HCT116 (cell line): ENCODE data around the gene SUCLG2. TPM values are rescaled to one million over a fixed set of nuclear protein-coding genes. Genes with fewer than 3 reads are reported as not detected.

ENCODE experiments used
- ATAC-seq: fragments of 200-7000 bp; cut with Tn5 transposase; 2 replicates; pipeline ENCODE4 v1.9.1; 2020; ENCODE audit warnings: mild to moderate bottlenecking, moderate library complexity
- BruUV-seq: library from RNA; stranded (reverse); fragments of 400-500 nt; replicated peaks from 2 replicates; lab custom pipeline; 2021; lab: Mats Ljungman, UMichigan
- CTCF ChIA-PET: fragments of 300-600 bp; sonication (Branson Sonifier 250); formaldehyde crosslinking; loops from one replicate; lab custom pipeline; 2021; ENCODE audit warnings: antibody characterized with exemption; lab: Charles Lee
- POLR2A ChIA-PET: fragments of 300-600, 350-600 bp; sonication (Branson Sonifier 250); formaldehyde crosslinking; loops from one replicate; lab custom pipeline; 2021; ENCODE audit warnings: antibody characterized with exemption; lab: Charles Lee
- RAD21 ChIA-PET, 2 experiments: fragments of 300-600 bp; sonication (Branson Sonifier 250); formaldehyde crosslinking; loops; one replicate each; lab custom pipeline; 2023; ENCODE audit warnings: low total read pairs in 2 of 2; ENCODE audit not compliant: uncharacterized antibody in 2 of 2, unreplicated experiment in 2 of 2, low non-redundant PET in 1 of 2; lab: Charles Lee
- DNase-seq: peaks from one replicate; pipeline ENCODE4 v3.0.0-alpha.2; 2010; ENCODE audit warnings: low read depth, low spot score
- H2AFZ ChIP-seq: fragments of 200-600 bp; shearing (Covaris generic), sonication (generic); 2 replicates; pipeline ENCODE4 v1.6.1; 2017; ENCODE audit warnings: low read depth, mixed run types, mixed read lengths, antibody characterized with exemption, low read length; ENCODE audit not compliant: poor library complexity, severe bottlenecking
- H3K27ac ChIP-seq: 2 replicates; pipeline ENCODE4 v1.5.1; 2012; ENCODE audit warnings: low read depth, low read length
- H3K27me3 ChIP-seq: fragments of 200-600 bp; sonication (generic); 2 replicates; pipeline ENCODE4 v1.6.1; 2016; ENCODE audit warnings: mixed run types, low read length, mixed read lengths; ENCODE audit not compliant: insufficient read depth
- H3K36me3 ChIP-seq, 2 experiments: fragments of 200-500 bp in 1 of 2; fragments of 200-600 bp in 1 of 2; sonication (Bioruptor generic) in 1 of 2; sonication (generic) in 1 of 2; 2 replicates each; pipeline versions ENCODE4 v1.5.1 to v1.6.1; 2014 to 2016; ENCODE audit warnings: low read length in 2 of 2, inconsistent platforms in 1 of 2, mixed read lengths in 1 of 2, mixed run types in 1 of 2; ENCODE audit not compliant: insufficient read depth in 2 of 2, control insufficient read depth in 1 of 2
- H3K4me1 ChIP-seq, 2 experiments: fragments of 200-600 bp in 1 of 2; sonication (generic) in 1 of 2; 2 replicates each; pipeline versions ENCODE4 v1.5.1 to v1.6.1; 2012 to 2017; ENCODE audit warnings: low read length in 2 of 2, inconsistent platforms in 1 of 2, mild to moderate bottlenecking in 1 of 2, mixed read lengths in 1 of 2, mixed run types in 1 of 2, moderate library complexity in 1 of 2; ENCODE audit not compliant: insufficient read depth in 2 of 2, control insufficient read depth in 1 of 2
- H3K4me2 ChIP-seq: fragments of 200-600 bp; sonication (generic); 2 replicates; pipeline ENCODE4 v1.6.1; 2017; ENCODE audit warnings: mixed run types, low read length, mixed read lengths
- H3K4me3 ChIP-seq, 2 experiments: fragments of 200-600 bp in 1 of 2; sonication (generic) in 1 of 2; replicated peaks in 1 of 2; 2 replicates each; pipeline ENCODE4 v1.5.1; 2011 to 2016; ENCODE audit warnings: low read length in 2 of 2, control low read depth in 1 of 2, low read depth in 1 of 2, mild to moderate bottlenecking in 1 of 2, mixed read lengths in 1 of 2, mixed run types in 1 of 2
- H3K79me2 ChIP-seq: fragments of 200-600 bp; sonication (generic); 2 replicates; pipeline ENCODE4 v1.6.1; 2017; ENCODE audit warnings: mild to moderate bottlenecking, mixed run types, low read length, moderate library complexity, mixed read lengths; ENCODE audit not compliant: insufficient read depth
- H3K9ac ChIP-seq: fragments of 200-600 bp; sonication (generic); 2 replicates; pipeline ENCODE4 v1.6.1; 2016; ENCODE audit warnings: low read length, mixed read lengths
- H3K9me2 ChIP-seq: fragments of 200-600 bp; sonication (generic), shearing (Covaris generic); 2 replicates; pipeline ENCODE4 v1.6.1; 2017; ENCODE audit warnings: mixed run types, mild to moderate bottlenecking, moderate library complexity; ENCODE audit not compliant: insufficient read depth
- H3K9me3 ChIP-seq, 2 experiments: fragments of 200-500 bp in 1 of 2; fragments of 200-600 bp in 1 of 2; sonication (Bioruptor generic) in 1 of 2; sonication (generic) in 1 of 2; 2 replicates each; pipeline ENCODE4 v1.6.1; 2014 to 2017; ENCODE audit warnings: low read length in 2 of 2, mixed read lengths in 2 of 2, inconsistent platforms in 1 of 2, low read depth in 1 of 2, mild to moderate bottlenecking in 1 of 2, mixed run types in 1 of 2, moderate library complexity in 1 of 2; ENCODE audit not compliant: control insufficient read depth in 1 of 2, insufficient read depth in 1 of 2
- H4K20me1 ChIP-seq: fragments of 200-600 bp; sonication (generic), shearing (Covaris generic); 2 replicates; pipeline ENCODE4 v1.6.1; 2017; ENCODE audit warnings: mixed run types, mild to moderate bottlenecking, moderate library complexity; ENCODE audit not compliant: insufficient read depth
- EGR1 ChIP-seq: IDR thresholded peaks from 2 replicates; pipeline ENCODE4 v1.6.1; 2012; ENCODE audit warnings: low read depth
- ELF1 ChIP-seq: IDR thresholded peaks from 2 replicates; pipeline ENCODE4 v1.6.1; 2012; ENCODE audit warnings: low read depth, borderline replicate concordance
- EZH2 ChIP-seq: fragments of 200-600 bp; sonication (generic); IDR thresholded peaks from 2 replicates; pipeline ENCODE4 v1.6.1; 2017; ENCODE audit warnings: antibody characterized with exemption, mixed run types
- EZH2phosphoT487 ChIP-seq: fragments of 200-600 bp; IDR thresholded peaks from 2 replicates; pipeline ENCODE4 v1.6.1; 2018; ENCODE audit warnings: antibody characterized with exemption, borderline replicate concordance
- FOSL1 ChIP-seq: IDR thresholded peaks from 2 replicates; pipeline ENCODE4 v1.6.1; 2012; ENCODE audit warnings: low read depth
- JUND ChIP-seq: IDR thresholded peaks from 2 replicates; pipeline ENCODE4 v1.6.1; 2012
- POLR2AphosphoS5 ChIP-seq: IDR thresholded peaks from 2 replicates; pipeline ENCODE4 v1.6.1; 2011; ENCODE audit warnings: mild to moderate bottlenecking, low read depth, low read length, moderate library complexity
- RAD21 ChIP-seq: IDR thresholded peaks from 2 replicates; pipeline ENCODE4 v1.6.1; 2012; ENCODE audit warnings: low read depth, mild to moderate bottlenecking
- SIN3A ChIP-seq: IDR thresholded peaks from 2 replicates; pipeline ENCODE4 v1.6.1; 2012; ENCODE audit warnings: low read depth
- SP1 ChIP-seq: IDR thresholded peaks from 2 replicates; pipeline ENCODE4 v1.6.1; 2012; ENCODE audit warnings: low read depth
- SRF ChIP-seq: IDR thresholded peaks from 2 replicates; pipeline ENCODE4 v1.6.1; 2012; ENCODE audit warnings: low read depth
- TCF7L2 ChIP-seq: IDR thresholded peaks from 2 replicates; pipeline ENCODE4 v1.7.0; 2011; ENCODE audit warnings: borderline replicate concordance, inconsistent platforms; ENCODE audit not compliant: insufficient read depth, insufficient read length; ENCODE audit errors: extremely low read depth
- YY1 ChIP-seq: IDR thresholded peaks from 2 replicates; pipeline ENCODE4 v1.6.1; 2011; ENCODE audit warnings: low read length, low read depth, moderate library complexity, mild to moderate bottlenecking; ENCODE audit not compliant: insufficient replicate concordance; ENCODE audit errors: extremely low read depth
- ZFX ChIP-seq: fragments of 450-650 bp; IDR thresholded peaks from 2 replicates; pipeline ENCODE4 v1.6.1; 2017
- ZNF274 ChIP-seq: fragments of 200-500 bp; sonication (Bioruptor generic); IDR thresholded peaks from 2 replicates; pipeline ENCODE4 v1.6.1; 2014; ENCODE audit warnings: mild to moderate bottlenecking, low read depth, low read length, inconsistent platforms
- intact Hi-C: fragments of 100-400 bp; cut with micrococcal nuclease; formaldehyde crosslinking; loops from 2 replicates; pipeline ENCODE4 v1.10.0; 2022
- total RNA-seq: library from RNA; stranded (reverse); gene quantifications from one replicate; pipeline ENCODE4 v1.2.1, GENCODE V29; 2021; ENCODE audit not compliant: unreplicated experiment
- TF ChIP-seq, protein P1 (sequence below): IDR thresholded peaks from 2 replicates; pipeline ENCODE4 v1.6.1; 2012
- TF ChIP-seq, protein P2 (sequence below): IDR thresholded peaks from 2 replicates; pipeline ENCODE4 v1.6.1; 2011; ENCODE audit warnings: mild to moderate bottlenecking, low read length, moderate library complexity; ENCODE audit not compliant: insufficient replicate concordance; ENCODE audit errors: extremely low read depth
- TF ChIP-seq, protein P3 (sequence below): IDR thresholded peaks from 2 replicates; pipeline ENCODE4 v1.6.1; 2012; ENCODE audit warnings: low read depth
- TF ChIP-seq, protein P4 (sequence below), 3 experiments: fragments of 200-600 bp in 1 of 3; sonication (generic) in 1 of 3; IDR thresholded peaks in 2 of 3; conservative IDR thresholded peaks in 1 of 3; 2 replicates each; pipeline ENCODE4 v1.5.1; 2012 to 2017; ENCODE audit warnings: low read depth in 2 of 3, low read length in 2 of 3, antibody characterized with exemption in 1 of 3, borderline replicate concordance in 1 of 3, control low read depth in 1 of 3, mild to moderate bottlenecking in 1 of 3, mixed read lengths in 1 of 3, mixed run types in 1 of 3, moderate library complexity in 1 of 3; ENCODE audit not compliant: insufficient read depth in 1 of 3

SUCLG2 gene
- total RNA-seq, 1 experiment from 2014 or later = 49.2 TPM

DNA sequence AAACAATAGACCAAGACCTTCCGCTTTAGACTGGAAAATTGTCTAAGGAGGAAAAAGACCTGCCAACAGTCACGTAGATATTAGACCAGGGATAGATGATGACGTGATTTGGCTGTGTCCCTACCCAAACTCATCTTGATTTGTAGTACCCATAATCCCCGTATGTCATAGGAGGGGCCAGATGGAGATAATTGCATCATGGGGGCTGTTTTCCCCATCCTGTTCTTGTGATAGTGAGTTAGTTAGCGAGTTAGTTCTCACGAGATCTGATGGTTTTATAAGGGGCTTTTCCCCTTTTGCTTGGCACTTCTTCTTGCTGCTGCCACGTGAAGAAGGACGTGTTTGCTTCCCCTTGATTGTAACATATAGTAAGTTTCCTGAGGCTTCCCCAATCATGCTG lies 31.7 kb upstream of the SUCLG2 start:
- ChIA-PET POLR2A (no interaction called here), RAD21 (no interaction called here), CTCF (no interaction called here)
- H3K9me3 ChIP-seq = no peaks in the 10 kb centered on the region
- H2AFZ ChIP-seq = no peak overlapping the region
- ATAC-seq (no peak), DNase-seq (no peak)
- no peak overlapping the region for H3K27ac ChIP-seq
- no peak overlapping the region for H3K9ac ChIP-seq
- no peaks in the 10 kb centered on the region for H3K4me1 ChIP-seq
- no peaks in the 10 kb centered on the region for H3K9me2 ChIP-seq
- BruUV-seq = no TSS peak
- H3K4me2 ChIP-seq = no peak overlapping the region
- no peak overlapping the region for H3K4me3 ChIP-seq
- H3K36me3 ChIP-seq = no peaks in the 10 kb centered on the region
- H3K27me3 ChIP-seq = no peaks in the 10 kb centered on the region
- no peaks in the 10 kb centered on the region for H4K20me1 ChIP-seq
- H3K79me2 ChIP-seq = no peaks in the 10 kb centered on the region
- intact Hi-C loops = no loop called here
- TF ChIP-seq ELF1 (no peak), ZNF274 (no peak), EZH2 (no peak), FOSL1 (no peak), EZH2phosphoT487 (no peak), SRF (no peak), YY1 (no peak), JUND (no peak), SP1 (no peak), EGR1 (no peak), POLR2AphosphoS5 (no peak), SIN3A (no peak), TCF7L2 (no peak), RAD21 (no peak), ZFX (no peak)
- TF ChIP-seq, protein P1, sequence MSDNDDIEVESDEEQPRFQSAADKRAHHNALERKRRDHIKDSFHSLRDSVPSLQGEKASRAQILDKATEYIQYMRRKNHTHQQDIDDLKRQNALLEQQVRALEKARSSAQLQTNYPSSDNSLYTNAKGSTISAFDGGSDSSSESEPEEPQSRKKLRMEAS = no peak
- TF ChIP-seq, protein P2, sequence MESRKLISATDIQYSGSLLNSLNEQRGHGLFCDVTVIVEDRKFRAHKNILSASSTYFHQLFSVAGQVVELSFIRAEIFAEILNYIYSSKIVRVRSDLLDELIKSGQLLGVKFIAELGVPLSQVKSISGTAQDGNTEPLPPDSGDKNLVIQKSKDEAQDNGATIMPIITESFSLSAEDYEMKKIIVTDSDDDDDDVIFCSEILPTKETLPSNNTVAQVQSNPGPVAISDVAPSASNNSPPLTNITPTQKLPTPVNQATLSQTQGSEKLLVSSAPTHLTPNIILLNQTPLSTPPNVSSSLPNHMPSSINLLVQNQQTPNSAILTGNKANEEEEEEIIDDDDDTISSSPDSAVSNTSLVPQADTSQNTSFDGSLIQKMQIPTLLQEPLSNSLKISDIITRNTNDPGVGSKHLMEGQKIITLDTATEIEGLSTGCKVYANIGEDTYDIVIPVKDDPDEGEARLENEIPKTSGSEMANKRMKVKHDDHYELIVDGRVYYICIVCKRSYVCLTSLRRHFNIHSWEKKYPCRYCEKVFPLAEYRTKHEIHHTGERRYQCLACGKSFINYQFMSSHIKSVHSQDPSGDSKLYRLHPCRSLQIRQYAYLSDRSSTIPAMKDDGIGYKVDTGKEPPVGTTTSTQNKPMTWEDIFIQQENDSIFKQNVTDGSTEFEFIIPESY = no peak
- TF ChIP-seq, protein P3, sequence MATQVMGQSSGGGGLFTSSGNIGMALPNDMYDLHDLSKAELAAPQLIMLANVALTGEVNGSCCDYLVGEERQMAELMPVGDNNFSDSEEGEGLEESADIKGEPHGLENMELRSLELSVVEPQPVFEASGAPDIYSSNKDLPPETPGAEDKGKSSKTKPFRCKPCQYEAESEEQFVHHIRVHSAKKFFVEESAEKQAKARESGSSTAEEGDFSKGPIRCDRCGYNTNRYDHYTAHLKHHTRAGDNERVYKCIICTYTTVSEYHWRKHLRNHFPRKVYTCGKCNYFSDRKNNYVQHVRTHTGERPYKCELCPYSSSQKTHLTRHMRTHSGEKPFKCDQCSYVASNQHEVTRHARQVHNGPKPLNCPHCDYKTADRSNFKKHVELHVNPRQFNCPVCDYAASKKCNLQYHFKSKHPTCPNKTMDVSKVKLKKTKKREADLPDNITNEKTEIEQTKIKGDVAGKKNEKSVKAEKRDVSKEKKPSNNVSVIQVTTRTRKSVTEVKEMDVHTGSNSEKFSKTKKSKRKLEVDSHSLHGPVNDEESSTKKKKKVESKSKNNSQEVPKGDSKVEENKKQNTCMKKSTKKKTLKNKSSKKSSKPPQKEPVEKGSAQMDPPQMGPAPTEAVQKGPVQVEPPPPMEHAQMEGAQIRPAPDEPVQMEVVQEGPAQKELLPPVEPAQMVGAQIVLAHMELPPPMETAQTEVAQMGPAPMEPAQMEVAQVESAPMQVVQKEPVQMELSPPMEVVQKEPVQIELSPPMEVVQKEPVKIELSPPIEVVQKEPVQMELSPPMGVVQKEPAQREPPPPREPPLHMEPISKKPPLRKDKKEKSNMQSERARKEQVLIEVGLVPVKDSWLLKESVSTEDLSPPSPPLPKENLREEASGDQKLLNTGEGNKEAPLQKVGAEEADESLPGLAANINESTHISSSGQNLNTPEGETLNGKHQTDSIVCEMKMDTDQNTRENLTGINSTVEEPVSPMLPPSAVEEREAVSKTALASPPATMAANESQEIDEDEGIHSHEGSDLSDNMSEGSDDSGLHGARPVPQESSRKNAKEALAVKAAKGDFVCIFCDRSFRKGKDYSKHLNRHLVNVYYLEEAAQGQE = no peak
- TF ChIP-seq, protein P4, sequence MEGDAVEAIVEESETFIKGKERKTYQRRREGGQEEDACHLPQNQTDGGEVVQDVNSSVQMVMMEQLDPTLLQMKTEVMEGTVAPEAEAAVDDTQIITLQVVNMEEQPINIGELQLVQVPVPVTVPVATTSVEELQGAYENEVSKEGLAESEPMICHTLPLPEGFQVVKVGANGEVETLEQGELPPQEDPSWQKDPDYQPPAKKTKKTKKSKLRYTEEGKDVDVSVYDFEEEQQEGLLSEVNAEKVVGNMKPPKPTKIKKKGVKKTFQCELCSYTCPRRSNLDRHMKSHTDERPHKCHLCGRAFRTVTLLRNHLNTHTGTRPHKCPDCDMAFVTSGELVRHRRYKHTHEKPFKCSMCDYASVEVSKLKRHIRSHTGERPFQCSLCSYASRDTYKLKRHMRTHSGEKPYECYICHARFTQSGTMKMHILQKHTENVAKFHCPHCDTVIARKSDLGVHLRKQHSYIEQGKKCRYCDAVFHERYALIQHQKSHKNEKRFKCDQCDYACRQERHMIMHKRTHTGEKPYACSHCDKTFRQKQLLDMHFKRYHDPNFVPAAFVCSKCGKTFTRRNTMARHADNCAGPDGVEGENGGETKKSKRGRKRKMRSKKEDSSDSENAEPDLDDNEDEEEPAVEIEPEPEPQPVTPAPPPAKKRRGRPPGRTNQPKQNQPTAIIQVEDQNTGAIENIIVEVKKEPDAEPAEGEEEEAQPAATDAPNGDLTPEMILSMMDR (IDR thresholded peaks at IDR 0.05 in 2 of 3, conservative IDR thresholded peaks at IDR 0.05 in 1 of 3; ENCODE audit: borderline replicate concordance in 1 of 3, insufficient read depth in 1 of 3, low read depth in 2 of 3, low read length in 2 of 3) = no peak
- TF ChIP-seq, all 23 proteins: peak for 0
